Stimulated activated CD8-positive, alpha-beta memory T cell treated with anti-CD3 and anti-CD28 coated beads, Interleukin-2, amount 100 ng/mL, for 1 hour (primary cell): ENCODE data around the gene RRAGB.
"Not testable (repeated sequence)": the region's sequence is repeated elsewhere in the genome, so short reads cannot be mapped to it uniquely, and the experiment has no call there.

Experiments used
- DNase-seq, 2 donors: peaks; one replicate each; pipeline ENCODE4 v3.0.0-alpha.2; 2020; ENCODE audit warnings: low read depth in 2 of 2

The RRAGB gene, protein sequence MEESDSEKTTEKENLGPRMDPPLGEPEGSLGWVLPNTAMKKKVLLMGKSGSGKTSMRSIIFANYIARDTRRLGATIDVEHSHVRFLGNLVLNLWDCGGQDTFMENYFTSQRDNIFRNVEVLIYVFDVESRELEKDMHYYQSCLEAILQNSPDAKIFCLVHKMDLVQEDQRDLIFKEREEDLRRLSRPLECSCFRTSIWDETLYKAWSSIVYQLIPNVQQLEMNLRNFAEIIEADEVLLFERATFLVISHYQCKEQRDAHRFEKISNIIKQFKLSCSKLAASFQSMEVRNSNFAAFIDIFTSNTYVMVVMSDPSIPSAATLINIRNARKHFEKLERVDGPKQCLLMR

DNA sequence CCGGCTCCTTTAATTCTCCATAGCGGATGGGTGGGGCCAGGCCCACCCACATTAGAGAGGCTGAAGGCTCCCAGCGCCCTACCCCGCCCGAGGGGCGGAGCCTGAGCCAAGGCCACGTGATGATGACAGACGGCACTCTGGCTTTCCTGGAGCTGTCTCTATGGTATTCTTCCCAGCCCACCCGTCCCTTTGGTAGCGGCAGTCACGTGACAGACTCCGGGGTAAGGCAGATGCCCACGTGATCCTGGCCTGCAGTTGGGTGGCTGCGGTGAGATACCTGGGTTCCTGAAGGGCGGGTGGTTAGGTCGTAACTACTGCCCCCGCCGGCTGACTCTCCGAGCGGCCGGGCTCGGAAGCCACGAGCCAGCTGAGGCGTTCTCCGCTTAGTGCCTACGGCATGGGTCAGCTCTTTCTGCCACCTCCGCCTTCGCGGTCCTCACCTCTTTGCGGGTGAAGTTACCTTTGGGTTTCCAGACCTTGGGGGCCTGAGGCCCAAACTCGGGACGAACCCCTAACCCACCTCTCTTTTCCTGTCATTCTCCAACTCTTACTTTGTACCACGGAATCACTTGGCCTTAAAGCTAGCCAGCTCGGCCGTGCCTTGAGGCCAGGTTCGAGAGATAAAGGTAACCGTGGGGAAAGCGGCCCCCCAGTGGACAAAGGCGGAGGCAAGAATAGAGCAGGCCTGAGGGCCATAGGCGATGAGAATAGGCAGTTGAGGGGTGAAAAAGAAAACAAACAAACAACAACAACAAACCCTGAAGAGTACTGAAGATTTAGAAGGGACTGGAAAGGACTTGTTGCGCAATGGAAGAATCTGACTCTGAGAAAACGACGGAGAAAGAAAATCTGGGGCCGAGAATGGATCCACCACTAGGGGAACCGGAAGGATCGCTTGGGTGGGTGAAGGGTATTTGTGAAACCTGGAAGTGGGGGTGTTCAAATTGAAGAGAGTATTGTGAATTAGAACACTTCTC, at the start of gene RRAGB:
Gene RRAGB (plus strand): TSS at position 229 of the 977 bp plus-strand sequence. CDS start 579 bp downstream, at position 808.
- DNase-seq = peak; percentile 74 to 79

DNA sequence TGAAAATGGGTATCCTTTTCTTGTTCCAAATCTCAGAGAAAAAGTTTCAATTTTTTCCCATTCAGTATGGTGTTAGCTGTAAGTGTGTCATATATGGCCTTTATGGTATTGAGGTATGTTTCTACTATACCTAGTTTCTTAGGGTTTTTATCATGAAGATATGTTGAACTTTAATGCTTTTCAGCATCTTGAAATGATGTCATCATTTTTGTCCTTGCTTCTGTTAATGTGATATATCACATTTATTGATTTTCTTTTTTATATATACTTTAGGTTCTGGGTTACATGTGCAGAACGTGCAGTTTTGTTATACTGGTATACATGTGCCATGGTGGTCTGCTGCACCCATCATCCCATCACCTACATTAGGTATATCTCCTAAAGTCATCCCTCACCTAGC, 49.5 kb upstream of the RRAGB start:
- DNase-seq = no peak

DNA sequence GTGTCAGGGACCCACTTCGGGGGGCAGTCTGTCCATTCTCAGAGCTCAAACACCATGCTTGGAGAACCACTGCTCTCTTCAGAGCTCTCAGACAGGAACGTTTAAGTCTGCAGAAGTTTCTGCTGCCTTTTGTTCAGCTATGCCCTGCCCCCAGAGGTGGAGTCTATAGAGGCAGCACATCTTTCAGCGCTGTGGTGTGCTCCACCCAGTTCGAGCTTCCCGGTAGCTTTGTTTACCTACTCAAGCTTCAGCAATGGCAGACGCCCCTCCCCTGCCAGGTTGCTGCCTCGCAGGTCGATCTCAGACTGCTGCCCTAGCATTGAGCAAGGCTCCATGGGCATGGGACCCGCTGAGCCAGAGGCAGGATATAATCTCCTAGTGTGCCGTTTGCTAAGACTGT, 29.0 kb upstream of the RRAGB start:
- not testable (repeated sequence) for DNase-seq

DNA sequence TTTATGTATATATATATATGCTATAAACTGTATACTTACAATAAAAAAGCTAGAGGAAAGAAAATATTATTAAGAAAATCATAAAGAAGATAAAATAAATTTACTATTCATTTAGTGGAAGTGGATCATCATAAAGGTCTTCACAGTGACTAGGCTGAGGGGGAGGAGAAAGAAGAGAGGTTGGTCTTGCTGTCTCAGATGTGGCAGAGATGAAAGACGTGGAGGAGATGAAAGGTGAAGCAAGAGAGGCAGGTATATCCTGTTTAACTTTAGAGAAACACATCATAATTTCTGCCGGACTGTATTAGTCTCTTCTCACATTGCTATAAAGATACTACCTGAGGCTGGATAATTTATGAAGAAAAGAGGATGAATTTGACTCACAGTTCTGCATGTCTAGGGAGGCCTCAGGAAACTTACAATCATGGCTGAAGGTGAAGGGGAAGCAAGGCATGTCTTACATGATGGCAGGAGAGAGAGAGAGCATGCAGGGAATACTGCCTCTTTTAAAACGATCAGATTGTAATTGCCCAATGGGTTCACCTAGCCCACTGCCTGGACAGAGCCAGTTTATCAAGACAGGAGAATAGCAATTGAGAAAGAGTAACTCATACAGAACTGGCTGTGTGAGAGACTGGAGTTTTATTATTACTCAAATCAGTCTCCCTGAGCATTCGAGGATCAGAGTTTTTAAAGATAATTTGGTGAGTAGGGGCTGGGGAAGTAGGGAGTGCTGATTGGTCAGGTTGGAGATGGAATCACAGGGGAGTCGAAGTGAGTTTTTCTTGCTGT, 22.1 kb upstream of the RRAGB start:
- no peak for DNase-seq

GRCh38 chrX:55697381-55697780, 20.2 kb upstream of the RRAGB start:
- DNase-seq = no peak

DNA sequence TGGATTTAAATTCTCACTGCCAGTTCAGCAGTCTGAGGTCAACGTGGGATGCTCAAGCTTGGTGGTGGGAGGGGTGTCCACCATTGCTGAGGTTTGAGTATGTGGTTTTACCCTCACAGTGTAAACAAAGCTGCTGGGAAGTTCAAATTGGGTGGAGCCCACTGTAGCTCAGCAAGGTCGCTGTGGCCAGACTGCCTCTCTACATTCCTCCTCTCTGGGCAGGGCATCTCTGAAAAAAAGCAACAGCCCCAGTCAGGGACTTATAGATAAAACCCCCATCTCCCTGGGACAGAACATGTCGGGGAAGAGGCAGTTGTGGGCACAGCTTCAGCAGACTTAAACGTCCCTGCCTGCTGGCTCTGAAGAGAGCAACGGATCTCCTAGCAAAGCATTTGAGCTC, 14.9 kb upstream of the RRAGB start:
- DNase-seq = no peak

DNA sequence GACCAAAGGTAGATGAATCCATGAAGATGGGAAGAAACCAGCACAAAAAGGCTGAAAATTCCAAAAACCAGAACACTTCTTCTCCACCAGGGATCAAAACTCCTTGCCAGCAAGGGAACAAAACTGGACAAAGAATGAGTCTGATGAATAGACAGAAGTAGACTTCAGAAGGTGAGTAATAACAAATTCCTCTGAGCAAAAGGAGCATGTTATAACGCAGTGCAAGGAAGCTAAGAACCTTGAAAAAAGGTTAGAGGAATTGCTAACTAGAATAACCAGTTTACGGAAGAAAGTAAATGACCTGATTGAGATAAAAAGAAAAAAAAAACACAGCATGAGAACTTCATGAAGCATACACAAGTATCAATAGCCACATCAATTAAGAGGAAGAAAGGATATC, 14.1 kb upstream of the RRAGB start:
- not testable (repeated sequence) for DNase-seq

GRCh38 chrX:55705066-55705465, 12.5 kb upstream of the RRAGB start:
- not testable (repeated sequence) for DNase-seq

DNA sequence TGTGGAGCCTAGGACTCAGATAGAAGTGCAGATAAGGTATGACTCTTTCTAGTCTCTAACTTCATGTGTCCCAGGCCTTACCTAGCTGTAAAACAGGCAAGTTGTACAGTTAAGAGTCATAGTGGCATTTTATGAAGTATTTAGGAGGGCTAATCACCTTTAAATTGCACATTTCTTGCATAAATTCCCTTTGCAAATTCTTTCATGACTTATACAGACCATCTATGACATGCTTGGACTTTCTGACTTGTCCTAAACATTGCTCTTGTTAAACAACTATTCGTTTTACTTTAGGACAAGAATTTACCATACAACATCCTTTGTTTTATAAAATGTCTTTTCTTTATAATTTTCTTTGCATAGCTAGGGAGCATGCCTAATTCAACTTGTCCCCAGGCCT, 7.8 kb upstream of the RRAGB start:
- DNase-seq = no peak

GRCh38 chrX:55710701-55711100, 6.8 kb upstream of the RRAGB start:
- DNase-seq = no peak

DNA sequence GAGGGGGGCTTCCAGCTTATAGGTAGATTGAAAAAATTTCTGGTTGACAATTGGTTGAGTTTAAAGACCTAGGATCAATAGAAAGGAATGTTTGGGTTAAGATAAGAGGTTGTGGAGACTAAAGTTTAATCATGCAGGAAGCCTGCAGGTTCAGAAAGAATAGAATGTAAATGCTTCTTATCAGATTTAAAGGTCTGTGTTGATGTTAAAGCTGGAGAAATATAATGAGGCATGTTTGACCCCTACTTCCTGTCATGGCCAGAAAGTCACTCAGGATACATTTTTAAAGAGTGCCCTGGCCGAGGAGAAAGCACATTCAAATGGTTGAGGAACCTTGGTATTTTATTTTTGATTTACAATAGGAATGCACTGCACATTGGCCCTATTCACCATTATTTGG, 3.9 kb upstream of the RRAGB start:
- no peak for DNase-seq

DNA sequence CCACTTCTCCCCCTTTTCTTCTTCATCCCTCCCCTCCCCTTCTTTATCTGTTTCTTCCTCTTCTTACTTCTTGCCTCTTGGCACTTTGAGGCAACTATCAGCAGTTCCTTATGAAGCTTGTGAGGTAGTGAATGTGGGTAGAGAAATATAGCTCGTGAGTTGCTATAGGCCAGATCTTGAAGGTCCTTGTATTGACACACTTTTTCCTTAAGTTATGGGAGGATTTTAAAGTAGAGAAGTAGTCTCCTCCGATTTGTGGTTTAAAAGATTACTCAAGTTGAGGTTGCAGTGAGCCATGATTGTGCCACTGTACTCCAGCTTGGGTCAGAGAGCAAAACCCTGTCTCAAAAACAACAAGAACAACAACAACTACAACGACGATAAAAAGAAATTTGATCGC, 3.4 kb upstream of the RRAGB start:
- no peak for DNase-seq

DNA sequence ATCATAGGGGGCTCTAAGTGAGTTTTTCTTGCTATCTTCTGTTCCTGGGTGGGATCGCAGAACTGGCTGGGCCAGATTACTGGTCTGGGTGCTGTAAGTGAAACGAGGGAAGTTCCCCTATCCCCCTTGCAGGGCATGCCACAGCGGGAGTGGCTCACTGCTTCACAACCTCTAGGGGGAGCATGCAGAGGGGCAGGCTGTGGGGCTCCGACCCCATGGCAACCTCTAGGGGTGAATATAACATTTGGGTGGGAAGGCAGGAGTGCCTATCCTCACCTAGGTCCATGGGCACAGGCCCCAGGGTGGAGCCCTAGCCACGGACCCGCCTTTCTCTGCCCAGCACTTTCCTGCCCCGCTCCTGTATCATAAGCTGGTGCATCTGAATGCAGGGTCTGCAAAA, 1.7 kb upstream of the RRAGB start:
- DNase-seq = no peak

- no peak for DNase-seq
Observed at GRCh38 chrX:55716937-55717336, 612 bp upstream of the RRAGB start.

- no peak for DNase-seq
Observed at GRCh38 chrX:55731826-55732225, 14.3 kb downstream of the RRAGB start.

DNA sequence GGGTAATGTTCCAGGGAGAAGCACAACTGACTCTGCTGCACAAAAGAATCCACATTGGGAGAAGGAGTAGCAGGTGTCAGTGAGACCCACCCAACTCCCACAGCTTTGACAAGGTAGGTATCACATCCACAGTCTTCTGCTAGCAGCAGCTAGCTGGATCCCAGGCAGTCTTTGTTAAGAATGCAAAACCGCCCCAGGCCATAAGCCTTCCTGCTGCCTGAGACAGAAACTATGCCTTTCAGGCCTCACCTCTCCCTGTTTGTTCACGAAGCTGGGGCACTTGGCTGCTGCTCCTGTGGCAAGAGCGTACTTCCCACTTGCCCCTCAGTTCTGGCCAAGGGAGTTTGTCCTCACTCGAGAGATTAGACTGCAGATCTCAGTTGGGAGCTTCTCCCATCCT, 21.4 kb downstream of the RRAGB start:
- no peak for DNase-seq

- DNase-seq = no peak
Observed at GRCh38 chrX:55742649-55743048, 25.1 kb downstream of the RRAGB start.

GRCh38 chrX:55748463-55748862, 30.9 kb downstream of the RRAGB start:
- not testable (repeated sequence) for DNase-seq

DNA sequence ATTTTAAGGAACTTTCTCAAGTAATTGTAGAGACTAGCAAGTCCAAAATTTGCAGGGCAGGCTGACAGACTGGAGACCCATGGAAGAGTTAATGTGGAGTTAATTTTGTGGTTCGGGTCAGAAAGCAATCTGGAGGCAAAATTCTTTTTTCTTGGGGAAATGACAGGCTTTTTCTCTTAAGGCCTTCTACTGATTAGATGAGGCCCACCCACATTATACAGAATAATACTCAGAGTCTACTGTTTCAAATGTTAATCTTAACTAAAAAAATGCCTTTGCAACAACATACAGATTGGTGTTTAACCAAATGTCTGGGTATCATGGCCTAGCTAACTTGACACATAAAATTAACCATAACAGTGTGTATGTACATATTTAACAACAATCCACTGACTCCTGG, 32.7 kb downstream of the RRAGB start:
- DNase-seq = no peak

DNA sequence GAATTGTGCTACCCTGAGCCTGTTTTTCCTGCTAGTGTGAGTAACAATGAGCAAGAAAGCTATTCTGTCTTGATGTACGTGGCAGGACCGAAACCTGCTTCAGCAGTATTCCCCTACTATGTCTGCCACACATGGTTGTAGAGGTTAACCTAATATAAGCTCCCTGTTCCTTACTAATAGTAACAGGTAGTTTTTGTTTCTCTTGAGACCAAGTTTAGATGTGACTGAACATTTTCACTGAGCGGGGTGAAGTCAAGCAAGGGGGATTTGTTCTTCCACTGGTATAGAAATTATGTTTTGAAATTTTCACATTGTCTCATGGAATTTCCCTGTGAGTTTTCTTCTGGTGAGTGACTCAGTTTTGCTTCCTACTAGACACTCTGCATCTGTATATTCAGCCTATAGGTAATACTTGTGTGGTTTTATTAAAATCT, 37.3 kb downstream of the RRAGB start:
- DNase-seq = no peak

GRCh38 chrX:55758033-55758432, 40.5 kb downstream of the RRAGB start:
- no peak for DNase-seq

DNA sequence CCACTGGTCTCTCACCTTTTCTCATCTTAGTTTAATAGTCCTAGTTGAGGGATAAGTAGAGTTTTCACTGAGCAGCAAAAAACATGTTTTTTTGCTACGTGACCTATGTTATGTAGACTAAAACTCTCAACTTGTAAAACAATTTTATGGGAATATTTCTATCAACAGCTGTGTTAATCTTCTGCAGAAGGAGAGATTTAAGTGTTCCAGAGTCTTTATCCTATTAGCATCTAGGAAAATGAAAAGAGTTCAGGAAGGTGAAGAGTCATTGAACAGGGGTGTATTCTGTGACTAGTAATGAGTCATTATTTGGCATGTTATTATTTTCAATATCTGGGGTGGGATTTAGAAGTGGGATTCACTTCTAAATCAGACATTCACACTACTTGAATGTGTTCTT, 41.9 kb downstream of the RRAGB start:
- no peak for DNase-seq
